ENCODE measurements around the gene CAPG.

CAPG gene

GRCh38 chr2:85354286-85355072, 55.7 kb downstream of the CAPG start, which contains the start of the genes ELMOD3 and RETSAT:
ELMOD3 (plus strand) TSS chr2:85354769; CDS start chr2:85357199, 2,430 bp downstream.
RETSAT (minus strand) TSS chr2:85354528; CDS start chr2:85354507, 21 bp downstream.
- DNase-seq = peak; percentile 99

DNA sequence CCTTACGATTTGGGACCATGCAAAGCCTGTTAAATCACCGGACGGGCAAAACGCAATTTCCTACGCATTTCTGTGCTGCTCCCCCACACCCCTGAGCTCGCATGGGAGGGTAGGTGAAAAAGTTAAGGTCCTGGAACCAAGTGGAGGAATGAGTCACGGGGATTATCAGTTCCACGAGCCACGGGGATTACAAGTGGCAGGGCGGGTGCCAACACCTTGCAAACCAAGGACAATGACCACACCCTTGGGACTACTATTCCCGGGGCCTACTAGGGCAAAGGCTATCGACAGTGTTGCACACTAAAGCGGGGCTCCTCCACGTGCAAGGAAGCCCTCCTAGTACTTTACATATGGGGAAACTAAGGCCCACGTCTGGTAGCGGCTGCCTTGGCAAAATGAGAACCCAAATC, 56.3 kb downstream of the CAPG start:
- no peak for DNase-seq

DNA sequence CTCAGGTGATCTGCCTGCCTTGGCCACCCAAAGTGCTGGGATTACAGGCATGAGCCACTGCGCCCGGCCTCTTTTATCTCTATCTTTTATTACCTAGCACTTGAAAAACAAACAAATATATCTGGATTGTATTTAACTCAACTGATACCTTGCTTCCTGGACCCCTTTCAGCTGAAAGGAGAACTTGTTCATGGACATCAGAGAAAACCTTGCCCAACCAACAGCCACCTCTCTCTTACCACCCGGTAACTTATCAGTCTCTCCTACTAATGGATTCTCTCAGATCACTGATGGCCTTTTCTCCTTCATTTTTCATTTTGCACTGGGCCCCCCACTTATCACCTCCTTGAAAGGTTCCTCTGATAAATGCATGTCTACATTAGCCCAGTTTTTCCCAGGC, 62.6 kb downstream of the CAPG start:
- no peak for DNase-seq

Measured in amniotic stem cell (primary cell).